ENCODE results near the gene FASN.

DNA sequence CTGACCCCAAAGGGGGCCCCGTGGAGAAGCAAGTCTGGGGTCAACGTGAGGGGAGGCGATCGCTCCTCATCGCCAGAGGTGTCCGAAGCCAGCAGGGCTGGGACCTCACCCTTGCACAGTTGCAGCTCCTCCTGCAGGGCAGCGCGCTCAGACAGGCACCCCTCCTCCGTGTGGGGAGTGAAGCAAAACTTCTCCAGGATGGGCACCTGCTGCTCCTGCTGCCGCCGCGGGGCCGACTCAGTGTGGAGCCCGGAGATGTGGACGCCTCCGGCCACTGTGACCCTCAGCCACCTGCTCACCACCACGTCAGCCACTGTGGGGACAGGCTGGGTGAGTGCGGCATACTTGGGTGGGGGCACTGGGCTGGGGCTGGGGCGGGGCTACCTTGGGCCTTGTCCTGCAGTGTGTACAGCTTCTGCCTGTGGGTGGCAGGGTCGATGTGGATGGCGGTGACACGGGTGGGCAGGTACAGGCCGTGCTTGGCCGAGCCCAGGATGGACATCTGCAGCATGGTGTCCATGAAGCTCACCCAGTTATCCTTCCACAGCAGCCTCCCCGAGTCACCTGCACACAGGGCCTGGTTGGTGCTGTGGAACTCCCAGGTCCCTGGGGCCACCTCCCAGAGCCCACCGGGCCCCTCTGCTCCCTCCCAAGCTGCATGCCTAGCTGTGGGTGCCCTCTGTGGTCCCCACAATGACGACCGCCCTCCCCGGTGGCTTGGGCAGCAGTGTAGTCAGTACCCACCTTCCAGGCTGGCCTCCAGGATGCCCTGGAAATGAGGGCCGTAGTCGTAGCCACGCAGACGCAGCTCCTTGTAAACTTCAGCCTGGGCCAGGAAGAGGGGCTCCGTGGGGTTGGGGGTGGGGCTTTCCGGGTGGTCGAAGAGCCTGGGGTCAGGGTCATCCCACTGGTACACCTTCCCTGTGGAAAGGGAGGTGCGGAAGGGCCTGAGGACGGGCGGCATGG, 10.8 kb downstream of the FASN start:
- TF ChIP-seq, protein P1, sequence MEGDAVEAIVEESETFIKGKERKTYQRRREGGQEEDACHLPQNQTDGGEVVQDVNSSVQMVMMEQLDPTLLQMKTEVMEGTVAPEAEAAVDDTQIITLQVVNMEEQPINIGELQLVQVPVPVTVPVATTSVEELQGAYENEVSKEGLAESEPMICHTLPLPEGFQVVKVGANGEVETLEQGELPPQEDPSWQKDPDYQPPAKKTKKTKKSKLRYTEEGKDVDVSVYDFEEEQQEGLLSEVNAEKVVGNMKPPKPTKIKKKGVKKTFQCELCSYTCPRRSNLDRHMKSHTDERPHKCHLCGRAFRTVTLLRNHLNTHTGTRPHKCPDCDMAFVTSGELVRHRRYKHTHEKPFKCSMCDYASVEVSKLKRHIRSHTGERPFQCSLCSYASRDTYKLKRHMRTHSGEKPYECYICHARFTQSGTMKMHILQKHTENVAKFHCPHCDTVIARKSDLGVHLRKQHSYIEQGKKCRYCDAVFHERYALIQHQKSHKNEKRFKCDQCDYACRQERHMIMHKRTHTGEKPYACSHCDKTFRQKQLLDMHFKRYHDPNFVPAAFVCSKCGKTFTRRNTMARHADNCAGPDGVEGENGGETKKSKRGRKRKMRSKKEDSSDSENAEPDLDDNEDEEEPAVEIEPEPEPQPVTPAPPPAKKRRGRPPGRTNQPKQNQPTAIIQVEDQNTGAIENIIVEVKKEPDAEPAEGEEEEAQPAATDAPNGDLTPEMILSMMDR (IDR thresholded peaks at IDR 0.05; ENCODE audit: low read length) = no peak
- TF ChIP-seq EZH2 (optimal IDR thresholded peaks at IDR 0.05; ENCODE audit: low read depth, low read length) = no peak

Data from MM.1S (cell line).